ENCODE results near the gene AOX1. TPM values are rescaled to one million over a fixed set of nuclear protein-coding genes. Genes with fewer than 3 reads are reported as not detected.

The AOX1 gene
- total and polyA plus RNA-seq, 2 of the 8 experiments (the other 6 are each of a cell fraction or from before 2014, with no cell fraction given), result 5.6 to 8.3 TPM

GRCh38 chr2:200635251-200635650 is 49.4 kb downstream of the AOX1 start:
- no peak overlapping the region for H2BK12ac ChIP-seq (ENCODE audit: low read depth, low read length)
- ChIA-PET CTCF (ENCODE audit: partially characterized antibody) (interaction anchor here (1.0 to 1.5 kb wide), 2 partner anchors 32 to 649 kb away, joined by 3 to 4 read pairs; no protein-coding TSS in a partner anchor), POLR2A (ENCODE audit: partially characterized antibody) (interaction anchor here (0.5 kb wide), 1 partner anchor 183 kb away, joined by 3 read pairs; no protein-coding TSS in a partner anchor)
- H3K27me3 ChIP-seq (replicated peaks in 1 of 4; ENCODE audit: control insufficient read depth in 3 of 4, extremely low read depth in 1 of 4, insufficient read depth in 3 of 4, low read length in 3 of 4), result no peaks in the 10 kb centered on the region
- FAIRE-seq (no peak), DNase-seq (ENCODE audit: low read depth in 1 of 2, low spot score in 2 of 2) (no peak)
- no peak overlapping the region for H4K8ac ChIP-seq (ENCODE audit: extremely low read depth, insufficient read depth, low read length)
- H3K14ac ChIP-seq (ENCODE audit: insufficient read length), result no peak overlapping the region
- H3K36me3 ChIP-seq (ENCODE audit: control insufficient read depth in 2 of 4, insufficient read depth in 4 of 4, low read length in 3 of 4), result no peaks in the 10 kb centered on the region
- no peak overlapping the region for H4K91ac ChIP-seq (replicated peaks; ENCODE audit: insufficient read length, low read length)
- H3K4me3 ChIP-seq (ENCODE audit: extremely low read depth in 1 of 4, insufficient read depth in 2 of 4, low read depth in 3 of 4, low read length in 4 of 4), result no peak overlapping the region
- H3K18ac ChIP-seq (ENCODE audit: extremely low read depth, low read length), result no peak overlapping the region
- H3K23ac ChIP-seq (ENCODE audit: insufficient read length), result no peak overlapping the region
- no peak overlapping the region for H2BK120ac ChIP-seq (replicated peaks; ENCODE audit: low read depth, low read length)
- no peak overlapping the region for H2AK5ac ChIP-seq (ENCODE audit: low read depth, low read length)
- H3K79me1 ChIP-seq (ENCODE audit: low read depth, low read length), result no peaks in the 10 kb centered on the region
- H3K4me1 ChIP-seq (replicated peaks in 1 of 4; ENCODE audit: control insufficient read depth in 3 of 4, insufficient read depth in 4 of 4, low read length in 3 of 4), result no peaks in the 10 kb centered on the region
- H3K79me2 ChIP-seq (ENCODE audit: control insufficient read depth in 1 of 2, insufficient read depth in 2 of 2, low read length in 2 of 2), result no peaks in the 10 kb centered on the region
- H3K27ac ChIP-seq (ENCODE audit: low read depth, low read length), result no peak overlapping the region
- H2BK20ac ChIP-seq (ENCODE audit: low read length), result no peak overlapping the region
- no peak overlapping the region for H2BK15ac ChIP-seq (ENCODE audit: low read length)
- no peaks in the 10 kb centered on the region for H4K20me1 ChIP-seq (replicated peaks in 1 of 2; ENCODE audit: control insufficient read depth in 1 of 2, insufficient read depth in 2 of 2, low read length in 2 of 2)
- H3K4me2 ChIP-seq (ENCODE audit: insufficient read depth in 1 of 2, low read depth in 2 of 2, low read length in 2 of 2), result no peak overlapping the region
- H3K56ac ChIP-seq (replicated peaks; ENCODE audit: insufficient read length, low read depth, low read length), result no peak overlapping the region
- no peak overlapping the region for H2AFZ ChIP-seq (ENCODE audit: low read length)
- H3K23me2 ChIP-seq (ENCODE audit: low read depth, low read length), result no peaks in the 10 kb centered on the region
- no peaks in the 10 kb centered on the region for H3K9me3 ChIP-seq (ENCODE audit: insufficient read depth in 2 of 2, low read depth in 1 of 2, low read length in 1 of 2)
- H3K4ac ChIP-seq (replicated peaks; ENCODE audit: insufficient read length, low read depth, low read length), result no peak overlapping the region
- H4K5ac ChIP-seq (ENCODE audit: insufficient read length, low read depth, low read length), result no peak overlapping the region
- H3K9ac ChIP-seq (replicated peaks in 1 of 4; ENCODE audit: extremely low read depth in 1 of 4, low read depth in 3 of 4, low read length in 3 of 4), result no peak overlapping the region
- H2BK5ac ChIP-seq (ENCODE audit: low read depth, low read length), result no peak overlapping the region
- TF ChIP-seq JUN (IDR thresholded peaks at IDR 0.05; ENCODE audit: low read depth, low read length) (no peak), KDM5A (IDR thresholded peaks at IDR 0.05; ENCODE audit: low read length) (no peak), USF2 (IDR thresholded peaks at IDR 0.05; ENCODE audit: low read length) (no peak), SRF (IDR thresholded peaks at IDR 0.05; ENCODE audit: low read depth, low read length) (no peak), TAF7 (optimal IDR thresholded peaks at IDR 0.05; ENCODE audit: borderline replicate concordance, low read depth, low read length) (no peak), SIX5 (IDR thresholded peaks at IDR 0.05; ENCODE audit: low read depth, low read length) (no peak), BCL11A (IDR thresholded peaks at IDR 0.05; ENCODE audit: low read depth in 2 of 2, low read length in 2 of 2) (no peak), HDAC6 (IDR thresholded peaks at IDR 0.05; ENCODE audit: low read depth, low read length) (no peak), RBBP5 (IDR thresholded peaks at IDR 0.05; ENCODE audit: borderline replicate concordance, low read depth, low read length) (no peak), SP4 (IDR thresholded peaks at IDR 0.05; ENCODE audit: low read length) (no peak), FOSL1 (IDR thresholded peaks at IDR 0.05; ENCODE audit: insufficient read depth, low read depth, low read length) (no peak), ATF3 (IDR thresholded peaks at IDR 0.05; ENCODE audit: insufficient read depth, low read depth, low read length) (no peak), GABPA (IDR thresholded peaks at IDR 0.05; ENCODE audit: borderline replicate concordance, insufficient read depth, low read length) (no peak), POLR2AphosphoS5 (IDR thresholded peaks at IDR 0.05; ENCODE audit: low read depth, low read length) (no peak)
